Smooth muscle cell (in vitro differentiated cells): ENCODE results near the gene SOX2. TPM values are rescaled to one million over a fixed set of nuclear protein-coding genes. Genes with fewer than 3 reads are reported as not detected.

Source experiments
- DNase-seq: peaks from one replicate; lab custom pipeline; 2025; ENCODE audit not compliant: unreplicated experiment; lab: John Stamatoyannopoulos, UW
- H2AFZ ChIP-seq: fragments of 200-600 bp; sonication (generic); 2 replicates; pipeline ENCODE4 v1.6.0; 2016; ENCODE audit warnings: antibody characterized with exemption, low read depth, mild to moderate bottlenecking
- H3F3A ChIP-seq: fragments of 200-600 bp; sonication (generic); 2 replicates; pipeline ENCODE4 v1.6.0; 2017; ENCODE audit warnings: antibody characterized with exemption, low read depth
- H3K27ac ChIP-seq: fragments of 200-600 bp; sonication (generic); 2 replicates; pipeline ENCODE4 v1.5.1; 2016; ENCODE audit warnings: low read depth, mild to moderate bottlenecking
- H3K27me3 ChIP-seq: fragments of 200-600 bp; sonication (generic); 2 replicates; pipeline ENCODE4 v1.6.1; 2016; ENCODE audit warnings: low read depth, mild to moderate bottlenecking
- H3K36me3 ChIP-seq: fragments of 200-600 bp; sonication (generic); 2 replicates; pipeline ENCODE4 v1.5.1; 2016; ENCODE audit warnings: low read depth
- H3K4me1 ChIP-seq: fragments of 200-600 bp; sonication (generic); 2 replicates; pipeline ENCODE4 v1.5.1; 2016; ENCODE audit warnings: low read depth
- H3K4me2 ChIP-seq: fragments of 200-600 bp; sonication (generic); 2 replicates; pipeline ENCODE4 v1.6.0; 2016; ENCODE audit warnings: mild to moderate bottlenecking
- H3K4me3 ChIP-seq: fragments of 200-600 bp; sonication (generic); 2 replicates; pipeline ENCODE4 v1.5.1; 2016; ENCODE audit warnings: mild to moderate bottlenecking
- H3K79me2 ChIP-seq: fragments of 200-600 bp; sonication (generic); 2 replicates; pipeline ENCODE4 v1.6.0; 2016; ENCODE audit warnings: low read depth, mild to moderate bottlenecking
- H3K9ac ChIP-seq: fragments of 200-600 bp; sonication (generic); 2 replicates; pipeline ENCODE4 v1.6.0; 2016; ENCODE audit warnings: low read depth
- H3K9me3 ChIP-seq: fragments of 200-600 bp; sonication (generic); replicated peaks from 2 replicates; pipeline ENCODE4 v1.5.1; 2016; ENCODE audit warnings: low read depth
- H4K20me1 ChIP-seq: fragments of 200-600 bp; sonication (generic); 2 replicates; pipeline ENCODE4 v1.6.0; 2016; ENCODE audit warnings: low read depth
- WGBS: methylation state at CpG from one replicate; pipeline ENCODE4 v1.1.7; 2016; ENCODE audit warnings: low lambda C conversion rate; 5-methylcytosine and 5-hydroxymethylcytosine counted together
- polyA plus RNA-seq: library from polyadenylated mRNA; unstranded; fragments of >200 nt; fragmentation: Nextera tagmentation; extraction: Ambion mirVana; gene quantifications from 2 replicates; pipeline ENCODE4 v1.2.1, GENCODE V29; 2016
- total RNA-seq: library from RNA; depleted of rRNA; stranded (reverse); fragments of >200 nt; gene quantifications from 2 replicates; pipeline ENCODE4 v1.2.3, GENCODE V29; 2014
- TF ChIP-seq, protein P1 (sequence below): fragments of 200-600 bp; sonication (generic); IDR thresholded peaks from 2 replicates; pipeline ENCODE4 v1.5.1; 2017; ENCODE audit warnings: borderline replicate concordance, mild to moderate bottlenecking, antibody characterized with exemption; ENCODE audit not compliant: insufficient read depth, poor library complexity, severe bottlenecking

Gene SOX2
- total and polyA plus RNA-seq, 2 experiments from 2014 or later, result not detected

DNA sequence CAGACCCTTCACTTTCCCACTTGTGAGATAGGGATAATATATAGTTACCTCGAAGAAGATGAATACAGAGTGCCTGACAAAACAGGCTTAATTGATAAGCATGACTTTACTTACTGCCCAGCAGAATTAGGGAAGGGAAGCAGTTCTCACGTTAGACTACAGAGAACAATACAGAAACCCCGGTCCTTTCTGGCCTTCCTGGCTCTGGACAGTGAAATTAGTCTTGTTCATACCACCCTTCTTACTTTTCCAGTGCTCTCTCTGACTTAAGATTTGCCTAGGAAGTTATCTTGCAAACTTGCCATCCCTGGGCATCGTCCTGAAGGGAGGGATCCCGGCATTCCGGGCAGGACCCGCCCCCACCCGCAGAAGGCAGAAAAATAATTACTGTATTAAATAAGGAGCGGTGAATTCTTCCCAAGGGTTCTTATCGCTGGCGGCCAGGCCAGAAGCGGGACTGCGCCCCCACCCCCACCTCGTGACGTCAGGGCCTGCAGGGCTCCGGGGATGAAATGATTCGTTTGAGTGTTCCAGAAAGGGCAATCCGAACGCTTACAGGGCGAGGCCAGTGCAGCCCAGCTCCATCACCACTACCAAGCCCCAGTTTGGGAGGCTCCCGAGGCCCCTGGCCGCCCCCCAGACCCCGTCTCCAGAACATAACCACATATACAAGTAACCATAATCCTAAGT is 8.4 kb downstream of the SOX2 start:
- WGBS, result 81% methylated on average over 23 of the region's 23 CpGs

DNA sequence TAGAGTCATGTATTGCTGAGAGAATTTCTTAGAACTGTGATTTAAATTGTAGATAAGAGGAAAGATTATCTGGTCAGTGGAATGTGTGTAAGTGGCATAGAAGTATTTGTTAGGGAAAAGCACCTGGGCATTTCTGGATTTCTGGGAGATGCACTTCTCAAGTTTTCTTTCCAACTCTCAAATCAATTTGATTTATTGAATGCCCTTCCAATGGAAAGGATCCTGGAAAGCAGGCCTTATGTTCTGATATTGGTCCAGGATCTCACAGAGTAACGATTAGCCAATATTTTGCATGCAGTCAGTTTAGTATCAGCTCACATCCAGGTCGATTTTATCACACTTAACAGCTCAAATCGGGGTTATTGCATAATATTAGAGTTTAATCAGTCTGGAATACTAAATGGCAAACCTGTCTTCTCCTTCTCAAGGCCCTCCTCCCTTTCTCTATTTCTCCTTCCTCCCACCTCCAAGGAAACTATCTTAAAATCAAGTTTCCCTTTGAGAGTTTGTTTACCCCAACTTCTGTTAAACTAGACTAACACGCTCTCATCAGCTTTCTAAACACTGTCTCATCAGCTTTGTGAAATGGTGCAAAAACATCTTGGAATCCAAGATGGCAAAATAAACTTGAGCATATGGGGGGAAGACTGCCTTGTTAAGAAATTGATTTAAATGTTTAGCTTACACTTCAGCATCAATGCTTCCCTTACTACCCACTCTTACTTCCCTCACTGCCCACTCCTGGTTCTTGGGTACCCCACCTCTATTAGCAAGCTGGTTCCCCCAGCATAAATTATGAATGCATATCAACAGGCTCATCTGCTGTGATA is 9.5 kb downstream of the SOX2 start:
- 83% methylated on average over 4 of the region's 4 CpGs for WGBS
- Histone ChIP-seq H3K4me1 (peaks cover 53% of the 10 kb centered on the region), H3K27ac (no peak overlapping the region), H3F3A (no peaks in the 10 kb centered on the region), H3K4me3 (no peak overlapping the region), H3K4me2 (no peak overlapping the region), H3K36me3 (no peaks in the 10 kb centered on the region), H3K9ac (no peak overlapping the region), H2AFZ (no peak overlapping the region), H4K20me1 (no peaks in the 10 kb centered on the region), H3K9me3 (no peaks in the 10 kb centered on the region), H3K79me2 (no peaks in the 10 kb centered on the region), H3K27me3 (peaks cover 100% of the 10 kb centered on the region)
- TF ChIP-seq, protein P1, sequence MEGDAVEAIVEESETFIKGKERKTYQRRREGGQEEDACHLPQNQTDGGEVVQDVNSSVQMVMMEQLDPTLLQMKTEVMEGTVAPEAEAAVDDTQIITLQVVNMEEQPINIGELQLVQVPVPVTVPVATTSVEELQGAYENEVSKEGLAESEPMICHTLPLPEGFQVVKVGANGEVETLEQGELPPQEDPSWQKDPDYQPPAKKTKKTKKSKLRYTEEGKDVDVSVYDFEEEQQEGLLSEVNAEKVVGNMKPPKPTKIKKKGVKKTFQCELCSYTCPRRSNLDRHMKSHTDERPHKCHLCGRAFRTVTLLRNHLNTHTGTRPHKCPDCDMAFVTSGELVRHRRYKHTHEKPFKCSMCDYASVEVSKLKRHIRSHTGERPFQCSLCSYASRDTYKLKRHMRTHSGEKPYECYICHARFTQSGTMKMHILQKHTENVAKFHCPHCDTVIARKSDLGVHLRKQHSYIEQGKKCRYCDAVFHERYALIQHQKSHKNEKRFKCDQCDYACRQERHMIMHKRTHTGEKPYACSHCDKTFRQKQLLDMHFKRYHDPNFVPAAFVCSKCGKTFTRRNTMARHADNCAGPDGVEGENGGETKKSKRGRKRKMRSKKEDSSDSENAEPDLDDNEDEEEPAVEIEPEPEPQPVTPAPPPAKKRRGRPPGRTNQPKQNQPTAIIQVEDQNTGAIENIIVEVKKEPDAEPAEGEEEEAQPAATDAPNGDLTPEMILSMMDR, result no peak
- DNase-seq, result no peak

More for the DNA sequence above, 8.4 kb downstream of the SOX2 start:
- no peaks in the 10 kb centered on the region for H4K20me1 ChIP-seq
- H3K9ac ChIP-seq, result no peak overlapping the region
- no peaks in the 10 kb centered on the region for H3K9me3 ChIP-seq
- no peak overlapping the region for H3K27ac ChIP-seq
- TF ChIP-seq, protein P1, result no peak
- peaks cover 100% of the 10 kb centered on the region for H3K27me3 ChIP-seq
- no peaks in the 10 kb centered on the region for H3F3A ChIP-seq
- no peak overlapping the region for H2AFZ ChIP-seq
- no peak overlapping the region for H3K4me2 ChIP-seq
- no peaks in the 10 kb centered on the region for H3K79me2 ChIP-seq
- peaks cover 43% of the 10 kb centered on the region for H3K4me1 ChIP-seq
- H3K36me3 ChIP-seq, result no peaks in the 10 kb centered on the region
- no peak overlapping the region for H3K4me3 ChIP-seq
- DNase-seq, result no peak

DNA sequence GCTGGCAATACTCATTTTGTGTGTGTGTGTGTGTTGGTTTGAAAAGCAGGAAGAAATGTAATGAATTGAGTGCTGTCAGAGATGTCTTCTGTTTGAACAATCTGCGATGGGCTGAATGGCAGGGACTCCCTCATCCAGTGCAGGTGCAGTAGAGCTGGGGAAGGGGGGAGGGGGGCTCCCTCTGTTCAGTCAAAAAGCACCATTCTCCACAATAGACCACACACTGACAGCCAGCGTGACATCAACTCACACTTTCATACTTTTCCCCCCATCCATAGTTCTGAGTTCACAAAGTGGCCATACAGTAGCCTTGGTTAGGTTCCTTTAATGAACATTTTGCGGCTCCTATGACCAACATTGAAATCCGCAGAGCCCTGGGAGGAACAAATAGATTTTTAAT is 10.4 kb downstream of the SOX2 start:
- Histone ChIP-seq H3K4me1 (peaks cover 58% of the 10 kb centered on the region), H3K4me3 (no peak overlapping the region), H3F3A (no peaks in the 10 kb centered on the region), H3K27ac (no peak overlapping the region), H3K79me2 (no peaks in the 10 kb centered on the region), H3K27me3 (peaks cover 100% of the 10 kb centered on the region), H3K9ac (no peak overlapping the region), H3K4me2 (no peak overlapping the region), H3K36me3 (no peaks in the 10 kb centered on the region), H3K9me3 (no peaks in the 10 kb centered on the region), H2AFZ (no peak overlapping the region), H4K20me1 (no peaks in the 10 kb centered on the region)
- no peak for DNase-seq
- TF ChIP-seq, protein P1, result no peak
- WGBS, result 76% methylated on average over 4 of the region's 4 CpGs
